Nephron (organoid): ENCODE results near the gene OR52N2.

ENCODE experiments used
- H3K27ac Mint-ChIP-seq, 3 experiments: 2 replicates each; pipeline ENCODE4 v1.8.0; 2020; ENCODE audit warnings: mixed read lengths in 3 of 3, mild to moderate bottlenecking in 2 of 3, moderate library complexity in 1 of 3
- H3K27me3 Mint-ChIP-seq: 2 replicates; pipeline ENCODE4 v1.8.0; 2021; ENCODE audit warnings: low read depth, mild to moderate bottlenecking, moderate library complexity, mixed read lengths
- H3K36me3 Mint-ChIP-seq: 2 replicates; pipeline ENCODE4 v1.8.0; 2020; ENCODE audit warnings: low read depth, mixed read lengths
- H3K4me1 Mint-ChIP-seq: 2 replicates; pipeline ENCODE4 v1.8.0; 2020; ENCODE audit warnings: mixed read lengths
- H3K4me3 Mint-ChIP-seq, 3 experiments: 2 replicates each; pipeline ENCODE4 v1.8.0; 2020; ENCODE audit warnings: mild to moderate bottlenecking in 3 of 3, mixed read lengths in 3 of 3, moderate library complexity in 2 of 3
- H3K9me3 Mint-ChIP-seq: 2 replicates; pipeline ENCODE4 v1.8.0; 2020; ENCODE audit warnings: mixed read lengths
- TF ChIP-seq, protein P1 (sequence below), 3 experiments: fragments of 200-600 bp; sonication (generic); IDR thresholded peaks; one replicate each; pipeline ENCODE4 v1.5.0; 2021; ENCODE audit warnings: antibody characterized with exemption in 3 of 3; ENCODE audit not compliant: unreplicated experiment in 3 of 3

The OR52N2 gene

DNA sequence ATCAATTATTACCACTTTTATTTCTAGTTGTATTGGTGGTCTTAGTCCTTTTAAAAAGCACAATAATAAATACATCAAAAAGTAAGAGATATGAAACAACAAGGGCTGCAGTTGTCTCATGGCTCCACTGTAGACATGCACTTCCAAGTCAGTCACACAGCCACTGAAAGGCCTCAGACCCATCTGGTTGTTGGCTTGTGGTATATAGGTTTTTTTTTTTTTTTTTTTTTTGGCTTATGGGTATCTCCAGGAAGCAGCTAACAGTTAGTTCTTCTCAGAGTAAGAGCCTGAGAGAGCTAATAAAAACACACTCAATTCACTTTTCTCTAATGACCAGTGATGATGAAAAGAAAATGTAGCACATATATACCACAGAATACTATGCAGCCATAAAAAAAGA is 39.0 kb downstream of the OR52N2 start:
- Mint-ChIP-seq H3K27ac (no peak overlapping the region), H3K4me1 (no peaks in the 10 kb centered on the region), H3K27me3 (no peaks in the 10 kb centered on the region), H3K36me3 (no peaks in the 10 kb centered on the region), H3K4me3 (no peak overlapping the region), H3K9me3 (peaks cover 2% of the 10 kb centered on the region)
- TF ChIP-seq, protein P1, sequence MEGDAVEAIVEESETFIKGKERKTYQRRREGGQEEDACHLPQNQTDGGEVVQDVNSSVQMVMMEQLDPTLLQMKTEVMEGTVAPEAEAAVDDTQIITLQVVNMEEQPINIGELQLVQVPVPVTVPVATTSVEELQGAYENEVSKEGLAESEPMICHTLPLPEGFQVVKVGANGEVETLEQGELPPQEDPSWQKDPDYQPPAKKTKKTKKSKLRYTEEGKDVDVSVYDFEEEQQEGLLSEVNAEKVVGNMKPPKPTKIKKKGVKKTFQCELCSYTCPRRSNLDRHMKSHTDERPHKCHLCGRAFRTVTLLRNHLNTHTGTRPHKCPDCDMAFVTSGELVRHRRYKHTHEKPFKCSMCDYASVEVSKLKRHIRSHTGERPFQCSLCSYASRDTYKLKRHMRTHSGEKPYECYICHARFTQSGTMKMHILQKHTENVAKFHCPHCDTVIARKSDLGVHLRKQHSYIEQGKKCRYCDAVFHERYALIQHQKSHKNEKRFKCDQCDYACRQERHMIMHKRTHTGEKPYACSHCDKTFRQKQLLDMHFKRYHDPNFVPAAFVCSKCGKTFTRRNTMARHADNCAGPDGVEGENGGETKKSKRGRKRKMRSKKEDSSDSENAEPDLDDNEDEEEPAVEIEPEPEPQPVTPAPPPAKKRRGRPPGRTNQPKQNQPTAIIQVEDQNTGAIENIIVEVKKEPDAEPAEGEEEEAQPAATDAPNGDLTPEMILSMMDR (IDR thresholded peaks at IDR 0.05; ENCODE audit: unreplicated experiment in 3 of 3), result no peak

DNA sequence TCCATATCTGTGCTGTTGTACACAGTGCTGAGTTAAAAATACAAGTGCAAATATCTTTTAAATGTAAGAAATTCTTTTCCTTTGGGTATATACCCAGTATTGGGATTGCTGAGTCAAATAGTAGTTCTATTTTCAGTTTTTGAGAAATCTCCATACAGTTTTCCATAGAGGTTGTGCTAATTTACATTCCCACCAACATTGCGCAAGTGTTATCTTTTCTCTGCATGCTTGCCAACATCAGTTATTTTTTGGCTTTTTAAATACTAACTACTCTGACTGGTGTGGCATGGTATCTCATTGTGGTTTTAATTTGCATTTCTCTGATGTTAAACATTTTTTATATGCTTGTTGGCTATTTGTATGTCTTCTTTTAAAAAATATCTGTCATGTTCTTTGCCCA is 42.3 kb downstream of the OR52N2 start:
- TF ChIP-seq, protein P1 (IDR thresholded peaks at IDR 0.05; ENCODE audit: unreplicated experiment in 3 of 3), result no peak
- Mint-ChIP-seq H3K4me1 (no peaks in the 10 kb centered on the region), H3K27ac (no peak overlapping the region), H3K27me3 (no peaks in the 10 kb centered on the region), H3K9me3 (peaks cover 5% of the 10 kb centered on the region), H3K36me3 (no peaks in the 10 kb centered on the region), H3K4me3 (no peak overlapping the region)

DNA sequence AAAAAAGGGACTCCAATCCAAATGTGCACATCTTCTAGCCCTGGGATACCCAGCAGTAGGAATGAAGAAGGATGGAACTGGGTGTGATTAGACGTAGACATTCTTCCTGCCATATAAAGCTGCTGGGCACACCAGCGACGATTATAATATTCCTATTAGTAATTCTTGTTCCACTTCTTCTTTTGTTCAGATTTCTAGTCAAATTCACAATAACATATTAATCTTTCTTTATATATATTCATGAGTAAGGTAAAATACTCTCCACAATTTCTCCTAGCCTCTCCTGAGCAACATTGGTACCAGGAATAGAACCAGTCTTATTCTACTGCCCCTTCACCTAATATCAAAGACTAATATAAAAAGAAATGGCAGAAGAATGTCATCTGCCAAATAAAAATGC is 48.9 kb downstream of the OR52N2 start, which contains the start of gene OR52E8:
Gene OR52E8 (minus strand): TSS at position 101 of the 400 bp plus-strand sequence. CDS start 0 bp downstream, at position 101.
- H3K9me3 Mint-ChIP-seq, result peaks cover 3% of the 10 kb centered on the region
- no peaks in the 10 kb centered on the region for H3K27me3 Mint-ChIP-seq
- H3K27ac Mint-ChIP-seq, result no peak within 1 kb of the TSS
- H3K4me3 Mint-ChIP-seq, result no peak within 1 kb of the TSS
- TF ChIP-seq, protein P1 (IDR thresholded peaks at IDR 0.05; ENCODE audit: unreplicated experiment in 3 of 3), result no peak
- no peaks in the 10 kb centered on the region for H3K4me1 Mint-ChIP-seq
- H3K36me3 Mint-ChIP-seq, result no peaks in the 10 kb centered on the region

DNA sequence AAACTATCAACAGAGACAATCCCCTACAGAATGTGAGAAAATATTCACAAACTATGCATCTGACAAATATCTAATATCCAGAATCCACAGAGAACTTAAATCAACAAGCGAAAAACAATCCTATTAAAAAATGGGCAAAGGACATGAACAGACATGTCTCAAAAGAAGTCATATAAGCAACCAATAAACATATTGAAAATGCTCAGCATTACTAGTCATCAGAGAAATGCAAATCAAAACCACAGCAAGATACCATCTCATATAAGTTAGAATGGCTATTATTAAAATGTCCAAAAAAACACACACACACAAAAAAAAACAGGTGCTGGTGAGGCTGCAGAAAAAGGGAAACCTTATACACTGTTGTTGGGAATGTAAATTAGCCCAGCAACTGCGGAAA is 57.1 kb downstream of the OR52N2 start:
- Mint-ChIP-seq H3K27ac (no peak overlapping the region), H3K9me3 (peaks cover 3% of the 10 kb centered on the region), H3K4me1 (no peaks in the 10 kb centered on the region), H3K27me3 (peaks cover 6% of the 10 kb centered on the region), H3K4me3 (no peak overlapping the region), H3K36me3 (no peaks in the 10 kb centered on the region)
- TF ChIP-seq, protein P1 (IDR thresholded peaks at IDR 0.05; ENCODE audit: unreplicated experiment in 3 of 3), result no peak
